ENCODE results near the gene NKAIN2. TPM values are rescaled to one million over a fixed set of nuclear protein-coding genes. Genes with fewer than 3 reads are reported as not detected.

Gene NKAIN2
- total and polyA plus RNA-seq, 2 donors (not counting 3 experiments of a cell fraction or from before 2014, with no cell fraction given) = 0.03 TPM; not detected in 1

- BruUV-seq (replicated peaks) = no TSS peak
- no peaks in the 10 kb centered on the region for H4K20me1 ChIP-seq (replicated peaks; ENCODE audit: control insufficient read depth, extremely low read depth, insufficient read depth, low read length)
- H3K27ac ChIP-seq (ENCODE audit: insufficient read depth, low read depth, low read length) = no peak overlapping the region
- no peak overlapping the region for H3K4me2 ChIP-seq (ENCODE audit: insufficient read depth, low read length)
- ChIA-PET CTCF (no interaction called here), POLR2A (no interaction called here)
- DNase-seq (ENCODE audit: low read depth, low spot score) (no peak), FAIRE-seq (no peak)
- H3K27me3 ChIP-seq (ENCODE audit: control insufficient read depth in 2 of 2, insufficient read depth in 2 of 2, low read length in 2 of 2) = peaks cover 0 to 6% of the 10 kb centered on the region in 2 experiments
- H3K9me1 ChIP-seq (replicated peaks; ENCODE audit: control insufficient read depth, extremely low read depth, insufficient read depth, low read length) = no peaks in the 10 kb centered on the region
- H2AFZ ChIP-seq (ENCODE audit: low read depth, low read length) = no peak overlapping the region
- no peak overlapping the region for H3K4me3 ChIP-seq (replicated peaks in 1 of 3; ENCODE audit: insufficient read depth in 1 of 3, low read depth in 1 of 3, low read length in 3 of 3)
- no peak for TF ChIP-seq FOS (IDR thresholded peaks at IDR 0.05; ENCODE audit: borderline replicate concordance, insufficient read depth, low read length)
- TF ChIP-seq JUN (IDR thresholded peaks at IDR 0.05; ENCODE audit: borderline replicate concordance, insufficient read depth, insufficient read length, low read depth) = no peak
- TF ChIP-seq, protein P1, sequence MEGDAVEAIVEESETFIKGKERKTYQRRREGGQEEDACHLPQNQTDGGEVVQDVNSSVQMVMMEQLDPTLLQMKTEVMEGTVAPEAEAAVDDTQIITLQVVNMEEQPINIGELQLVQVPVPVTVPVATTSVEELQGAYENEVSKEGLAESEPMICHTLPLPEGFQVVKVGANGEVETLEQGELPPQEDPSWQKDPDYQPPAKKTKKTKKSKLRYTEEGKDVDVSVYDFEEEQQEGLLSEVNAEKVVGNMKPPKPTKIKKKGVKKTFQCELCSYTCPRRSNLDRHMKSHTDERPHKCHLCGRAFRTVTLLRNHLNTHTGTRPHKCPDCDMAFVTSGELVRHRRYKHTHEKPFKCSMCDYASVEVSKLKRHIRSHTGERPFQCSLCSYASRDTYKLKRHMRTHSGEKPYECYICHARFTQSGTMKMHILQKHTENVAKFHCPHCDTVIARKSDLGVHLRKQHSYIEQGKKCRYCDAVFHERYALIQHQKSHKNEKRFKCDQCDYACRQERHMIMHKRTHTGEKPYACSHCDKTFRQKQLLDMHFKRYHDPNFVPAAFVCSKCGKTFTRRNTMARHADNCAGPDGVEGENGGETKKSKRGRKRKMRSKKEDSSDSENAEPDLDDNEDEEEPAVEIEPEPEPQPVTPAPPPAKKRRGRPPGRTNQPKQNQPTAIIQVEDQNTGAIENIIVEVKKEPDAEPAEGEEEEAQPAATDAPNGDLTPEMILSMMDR (IDR thresholded peaks at IDR 0.05; ENCODE audit: extremely low read depth in 1 of 2, insufficient read depth in 1 of 2, low read depth in 1 of 2, low read length in 2 of 2) = no peak
- TF ChIP-seq, protein P2, sequence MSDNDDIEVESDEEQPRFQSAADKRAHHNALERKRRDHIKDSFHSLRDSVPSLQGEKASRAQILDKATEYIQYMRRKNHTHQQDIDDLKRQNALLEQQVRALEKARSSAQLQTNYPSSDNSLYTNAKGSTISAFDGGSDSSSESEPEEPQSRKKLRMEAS (IDR thresholded peaks at IDR 0.05; ENCODE audit: insufficient read depth, insufficient read length) = no peak
- no peak for TF ChIP-seq EZH2 (IDR thresholded peaks at IDR 0.05; ENCODE audit: borderline replicate concordance, low read depth, low read length, severe bottlenecking)
- TF ChIP-seq GATA2 (IDR thresholded peaks at IDR 0.05; ENCODE audit: insufficient read depth, insufficient read length, low read depth, low read length) = no peak
- TF ChIP-seq POLR2AphosphoS5 (IDR thresholded peaks at IDR 0.05; ENCODE audit: insufficient read depth, low read depth, low read length) = no peak
- TF ChIP-seq POLR2A (IDR thresholded peaks at IDR 0.05; ENCODE audit: low read depth, low read length) = no peak
- no peak for TF ChIP-seq MYC (IDR thresholded peaks at IDR 0.05; ENCODE audit: low read depth, low read length)
- no peaks in the 10 kb centered on the region for H3K79me2 ChIP-seq (ENCODE audit: control insufficient read depth, insufficient read depth, low read length)
- no peak overlapping the region for H3K9ac ChIP-seq (replicated peaks; ENCODE audit: extremely low read depth, insufficient read depth, low read length)
- H3K4me1 ChIP-seq (ENCODE audit: control insufficient read depth, extremely low read depth, insufficient read depth, low read length) = no peaks in the 10 kb centered on the region
- dilution Hi-C loops (cut with MboI; ENCODE audit: extremely low pct_ligation_motif_present, low sequenced_read_pairs) (no loop called here), intact Hi-C loops (cut with micrococcal nuclease) (no loop called here)
- H3K36me3 ChIP-seq (ENCODE audit: control insufficient read depth in 2 of 2, extremely low read depth in 1 of 2, insufficient read depth in 2 of 2, low read length in 2 of 2) = no peaks in the 10 kb centered on the region
- H3K9me3 ChIP-seq (replicated peaks; ENCODE audit: control insufficient read depth, insufficient read depth, low read length) = no peaks in the 10 kb centered on the region
Measured at GRCh38 chr6:124768224-124768623, 964.6 kb downstream of the NKAIN2 start.
